HFFc6 (cell line): ENCODE results near the gene SLC39A11. TPM values are rescaled to one million over a fixed set of nuclear protein-coding genes. Genes with fewer than 3 reads are reported as not detected.
"Not testable (repeated sequence)": the region's sequence is repeated elsewhere in the genome, so short reads cannot be mapped to it uniquely, and the experiment has no call there.

Experiments
- DNase-seq: peaks from one replicate; pipeline ENCODE4 v3.0.0-alpha.2; 2018
- H3K27ac Mint-ChIP-seq: 2 replicates; pipeline ENCODE4 v1.8.0; 2020; ENCODE audit warnings: mild to moderate bottlenecking, mixed read lengths
- H3K27me3 Mint-ChIP-seq: 2 replicates; pipeline ENCODE4 v1.8.0; 2021; ENCODE audit warnings: mild to moderate bottlenecking, moderate library complexity, mixed read lengths; ENCODE audit not compliant: insufficient read depth
- H3K36me3 Mint-ChIP-seq: 2 replicates; pipeline ENCODE4 v1.8.0; 2021; ENCODE audit warnings: low read depth, mixed read lengths
- H3K4me1 Mint-ChIP-seq: 2 replicates; pipeline ENCODE4 v1.8.0; 2020; ENCODE audit warnings: low read depth, mixed read lengths
- H3K4me3 Mint-ChIP-seq: 2 replicates; pipeline ENCODE4 v1.8.0; 2020; ENCODE audit warnings: mild to moderate bottlenecking, moderate library complexity, mixed read lengths
- H3K9me3 Mint-ChIP-seq: 2 replicates; pipeline ENCODE4 v1.8.0; 2020; ENCODE audit warnings: mild to moderate bottlenecking, mixed read lengths
- CTCF ChIP-seq: fragments of 200-600 bp; sonication (generic); IDR thresholded peaks from 2 replicates; pipeline ENCODE4 v1.5.0; 2021; ENCODE audit warnings: antibody characterized with exemption, mild to moderate bottlenecking
- total RNA-seq, 6 experiments: library from RNA; stranded (reverse); fragmentation: NEBNext Ultra II Directional; extraction: Animal tissue kit (Norgen Biotek cat#: 25700); gene quantifications; 2 replicates in 1 of 6; 3 replicates in 5 of 6; pipeline ENCODE4 v1.2.3, GENCODE V29; 2021

Gene SLC39A11
- total RNA-seq, 6 experiments from 2014 or later, result 29.7 to 40.6 (median 34.9) TPM

- no peaks in the 10 kb centered on the region for H3K9me3 Mint-ChIP-seq
- no peak overlapping the region for H3K4me3 Mint-ChIP-seq
- H3K36me3 Mint-ChIP-seq, result no peaks in the 10 kb centered on the region
- peaks cover 10% of the 10 kb centered on the region for H3K4me1 Mint-ChIP-seq
- peaks cover 10% of the 10 kb centered on the region for H3K27me3 Mint-ChIP-seq
- DNase-seq, result no peak
- no peak overlapping the region for H3K27ac Mint-ChIP-seq
- TF ChIP-seq CTCF, result no peak
These were observed 7.0 kb upstream of the SLC39A11 start for GRCh38 chr17:73099511-73099910.

- no peak for DNase-seq
- Mint-ChIP-seq H3K27ac (no peak overlapping the region), H3K4me3 (no peak overlapping the region), H3K36me3 (no peaks in the 10 kb centered on the region), H3K27me3 (peaks cover 10% of the 10 kb centered on the region), H3K9me3 (no peaks in the 10 kb centered on the region), H3K4me1 (peaks cover 10% of the 10 kb centered on the region)
- no peak for TF ChIP-seq CTCF
These were observed 6.4 kb upstream of the SLC39A11 start for GRCh38 chr17:73098919-73099318.

GRCh38 chr17:73097973-73098765, 5.7 kb upstream of the SLC39A11 start:
- not testable (repeated sequence) for H3K4me1 Mint-ChIP-seq, H3K4me3 Mint-ChIP-seq, H3K36me3 Mint-ChIP-seq, H3K27ac Mint-ChIP-seq, H3K9me3 Mint-ChIP-seq, DNase-seq
- peaks cover 10% of the 10 kb centered on the region for H3K27me3 Mint-ChIP-seq

GRCh38 chr17:73096866-73097265, 4.4 kb upstream of the SLC39A11 start:
- H3K36me3 Mint-ChIP-seq, result no peaks in the 10 kb centered on the region
- no peak overlapping the region for H3K27ac Mint-ChIP-seq
- no peak overlapping the region for H3K4me3 Mint-ChIP-seq
- peaks cover 16% of the 10 kb centered on the region for H3K4me1 Mint-ChIP-seq
- no peak for TF ChIP-seq CTCF
- peaks cover 10% of the 10 kb centered on the region for H3K27me3 Mint-ChIP-seq
- no peak for DNase-seq
- H3K9me3 Mint-ChIP-seq, result no peaks in the 10 kb centered on the region

- no peak for TF ChIP-seq CTCF
- no peak overlapping the region for H3K27ac Mint-ChIP-seq
- H3K4me1 Mint-ChIP-seq, result peaks cover 22% of the 10 kb centered on the region
- H3K9me3 Mint-ChIP-seq, result no peaks in the 10 kb centered on the region
- H3K27me3 Mint-ChIP-seq, result peaks cover 10% of the 10 kb centered on the region
- DNase-seq, result no peak
- H3K36me3 Mint-ChIP-seq, result no peaks in the 10 kb centered on the region
- H3K4me3 Mint-ChIP-seq, result no peak overlapping the region
These were observed 3.7 kb upstream of the SLC39A11 start for GRCh38 chr17:73096211-73096610.

- Mint-ChIP-seq H3K27ac (no peak overlapping the region), H3K9me3 (no peaks in the 10 kb centered on the region), H3K36me3 (no peaks in the 10 kb centered on the region), H3K4me3 (no peak overlapping the region), H3K4me1 (peaks cover 31% of the 10 kb centered on the region), H3K27me3 (peaks cover 5% of the 10 kb centered on the region)
- TF ChIP-seq CTCF, result no peak
- no peak for DNase-seq
These were observed 798 bp upstream of the SLC39A11 start for GRCh38 chr17:73093286-73093685.
